NCI-H510A treated with DMSO at 0.1 percent for 48 hours (cell line): ENCODE results near the gene COX20.
"Not testable (repeated sequence)": the region's sequence is repeated elsewhere in the genome, so short reads cannot be mapped to it uniquely, and the experiment has no call there.

Experiments used
- DNase-seq: peaks from one replicate; lab custom pipeline; 2025; lab: John Stamatoyannopoulos, UW

COX20 gene

DNA sequence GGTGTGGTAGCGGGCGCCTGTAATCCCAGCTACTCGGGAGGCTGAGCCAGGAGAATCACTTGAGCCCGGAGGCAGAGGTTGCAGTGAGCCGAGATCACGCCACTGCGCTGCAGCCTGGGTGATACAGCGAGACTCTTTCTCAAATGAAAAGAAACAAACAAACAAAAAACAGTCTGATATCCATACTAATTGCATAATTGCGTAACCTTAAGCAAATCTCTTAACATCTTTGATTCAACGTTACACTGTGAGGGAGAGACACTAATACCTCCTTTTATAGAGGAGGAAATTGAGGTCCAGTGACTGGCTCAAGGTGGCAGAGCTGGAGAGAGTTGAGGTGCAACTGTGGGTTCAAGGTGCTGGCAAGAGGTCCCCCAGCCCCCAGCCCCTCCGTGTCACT, 12.6 kb upstream of the COX20 start:
- no peak for DNase-seq

DNA sequence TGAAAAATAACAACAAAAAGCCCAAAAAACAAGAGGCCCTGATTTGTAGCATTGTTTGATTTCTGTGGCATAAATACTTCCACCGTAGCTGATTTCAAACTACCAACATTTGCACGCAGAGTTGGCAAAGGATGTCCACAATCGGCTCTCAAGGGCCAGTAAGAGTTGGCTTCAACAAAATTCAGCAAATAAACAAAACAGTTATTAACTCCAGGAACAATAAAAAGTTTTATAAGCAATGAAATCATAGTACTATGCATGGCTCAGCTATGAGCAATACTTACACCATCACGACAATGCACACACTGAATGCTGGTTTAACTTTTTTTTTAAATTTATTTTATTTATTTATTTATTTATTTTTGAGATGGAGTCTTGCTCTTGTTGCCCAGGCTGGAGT, 8.7 kb upstream of the COX20 start:
- DNase-seq, result no peak

DNA sequence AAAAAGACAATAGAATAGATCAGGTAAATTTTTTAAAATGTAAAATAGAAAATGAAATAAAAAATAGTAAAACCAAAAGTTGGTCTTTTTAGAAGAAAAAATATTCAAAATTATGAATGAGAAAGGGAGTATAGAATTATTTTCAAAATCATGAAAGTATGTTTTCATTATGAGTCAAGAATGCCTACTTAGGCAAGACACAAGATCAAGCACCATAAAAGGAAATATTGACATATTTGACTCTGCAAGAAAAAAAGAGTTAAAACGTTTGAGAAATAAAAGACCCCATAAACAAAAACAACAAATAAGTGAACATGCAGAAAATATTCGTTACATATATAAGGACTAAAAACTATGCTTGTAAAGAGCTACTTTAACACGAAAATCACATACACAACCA, 4.8 kb upstream of the COX20 start:
- no peak for DNase-seq

GRCh38 chr1:244833260-244833659, 2.2 kb upstream of the COX20 start:
- DNase-seq, result not testable (repeated sequence)

DNA sequence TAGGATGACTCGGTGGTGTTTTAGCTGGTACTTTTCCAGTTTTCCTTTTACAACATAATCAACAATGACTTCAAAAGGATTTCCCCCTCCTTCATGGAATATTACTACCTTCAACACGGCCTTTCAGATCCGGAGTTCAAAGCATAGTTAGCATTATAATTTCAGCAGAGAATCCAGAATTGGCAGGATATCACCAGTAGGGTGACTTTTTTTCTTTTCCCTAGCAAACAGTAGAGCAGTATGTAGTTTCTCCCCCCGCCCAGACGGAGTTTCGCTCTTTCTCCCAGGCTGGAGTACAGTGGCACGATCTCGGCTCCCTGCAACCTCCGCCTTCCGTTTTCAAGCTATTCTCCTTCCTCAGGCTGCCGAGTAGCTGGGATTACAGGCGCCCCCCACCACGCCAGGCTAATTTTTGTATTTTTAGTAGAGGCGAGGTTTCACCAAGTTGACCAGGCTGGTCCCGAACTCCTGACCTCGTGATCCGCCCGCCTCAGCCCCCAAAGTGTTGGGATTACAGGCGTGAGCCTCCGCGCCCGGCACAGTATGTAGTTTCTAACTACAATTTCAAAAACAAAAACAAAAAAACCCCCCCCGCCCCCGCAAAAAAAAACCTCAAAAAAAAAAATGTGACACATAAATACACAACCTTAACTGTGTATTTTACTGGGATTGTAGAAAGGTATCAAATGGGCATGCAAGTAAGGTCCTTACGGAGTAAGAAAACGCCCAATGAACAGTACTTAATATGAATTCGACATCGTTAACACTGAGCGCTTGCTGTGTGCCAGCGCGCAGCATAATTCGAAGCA, 1.5 kb upstream of the COX20 start:
- DNase-seq, result peak; percentile 50

- DNase-seq, result peak; percentile 69
Observed at GRCh38 chr1:244834543-244835275, 749 bp upstream of the COX20 start.

- no peak for DNase-seq
Observed at GRCh38 chr1:244836135-244836521, 670 bp downstream of the COX20 start.

DNA sequence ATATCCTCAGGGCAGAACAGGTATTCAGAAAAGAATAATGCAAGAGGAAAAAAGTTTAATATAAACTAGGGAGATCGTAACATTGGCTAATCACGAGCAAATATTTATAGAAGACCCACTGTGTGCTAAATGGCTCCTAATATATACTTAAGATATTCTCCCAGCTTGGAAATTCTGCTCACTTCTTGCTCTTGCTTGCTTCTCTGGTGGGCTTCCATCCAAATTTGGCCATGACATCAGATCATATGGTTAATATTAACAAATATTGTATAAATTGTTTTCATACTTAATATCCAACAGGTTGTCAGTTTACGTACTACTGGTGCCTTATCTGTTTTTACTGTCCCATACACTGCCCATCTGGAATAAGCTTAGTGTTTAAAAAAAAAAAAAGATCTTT, 1.1 kb downstream of the COX20 start:
- DNase-seq, result no peak

DNA sequence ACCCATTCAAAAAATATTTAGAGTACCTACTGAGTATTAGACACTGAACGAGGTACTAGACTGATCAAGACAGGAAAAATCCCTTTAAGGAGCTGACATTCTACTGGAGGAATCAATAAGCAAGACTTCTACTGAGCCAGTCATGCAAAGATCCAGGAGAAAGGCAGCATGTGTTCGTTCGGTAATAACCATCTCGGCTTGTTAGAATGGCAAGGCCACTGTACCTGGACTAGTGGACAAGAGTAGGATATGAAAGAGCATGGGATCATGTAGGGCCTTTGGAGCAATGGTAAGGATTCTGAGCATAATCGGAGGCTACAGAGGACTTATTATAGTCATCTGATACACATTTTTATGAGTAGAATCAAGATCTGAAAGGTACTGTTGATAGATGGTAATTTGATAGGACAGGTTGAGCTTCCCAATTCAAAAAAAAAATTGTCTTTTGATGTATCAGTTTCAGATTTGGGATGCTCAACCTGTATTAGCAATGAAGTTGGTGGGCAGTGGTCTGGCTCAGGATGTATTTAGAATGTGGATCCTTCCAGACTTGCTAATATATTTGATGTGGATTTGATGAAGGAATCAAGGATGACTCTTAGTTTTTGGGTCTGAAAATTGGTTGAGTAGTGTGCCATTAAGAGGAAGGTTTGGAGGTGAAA, 2.3 kb downstream of the COX20 start:
- DNase-seq, result no peak

- no peak for DNase-seq
Observed at GRCh38 chr1:244839656-244840055, 4.2 kb downstream of the COX20 start.

DNA sequence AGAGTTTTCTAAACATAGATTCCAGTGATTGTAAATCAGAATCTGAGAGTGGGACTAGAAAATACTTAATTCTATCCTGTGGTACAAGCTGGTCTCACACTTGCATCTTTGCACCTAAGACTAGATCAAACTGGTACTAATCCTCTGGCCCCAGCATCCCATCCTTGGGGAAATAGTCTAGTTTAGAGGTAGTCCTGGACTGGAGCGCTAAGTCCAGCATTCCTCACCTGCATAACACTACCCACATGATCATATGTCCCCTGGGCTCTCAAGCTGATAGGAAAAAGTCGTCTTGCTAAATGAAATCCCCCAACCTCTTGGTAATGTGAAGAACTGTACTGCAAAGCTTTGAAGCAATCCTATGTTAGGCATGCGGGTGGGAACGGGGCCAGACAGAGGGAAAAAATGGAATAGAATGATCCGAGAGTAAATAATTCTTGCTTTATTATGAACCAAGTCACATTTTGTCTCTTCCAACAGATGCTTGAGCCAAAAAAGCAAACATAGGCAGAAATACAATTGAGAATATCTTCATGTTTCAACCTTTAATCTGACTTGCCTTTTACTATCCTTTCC, 4.8 kb downstream of the COX20 start:
- DNase-seq, result no peak

DNA sequence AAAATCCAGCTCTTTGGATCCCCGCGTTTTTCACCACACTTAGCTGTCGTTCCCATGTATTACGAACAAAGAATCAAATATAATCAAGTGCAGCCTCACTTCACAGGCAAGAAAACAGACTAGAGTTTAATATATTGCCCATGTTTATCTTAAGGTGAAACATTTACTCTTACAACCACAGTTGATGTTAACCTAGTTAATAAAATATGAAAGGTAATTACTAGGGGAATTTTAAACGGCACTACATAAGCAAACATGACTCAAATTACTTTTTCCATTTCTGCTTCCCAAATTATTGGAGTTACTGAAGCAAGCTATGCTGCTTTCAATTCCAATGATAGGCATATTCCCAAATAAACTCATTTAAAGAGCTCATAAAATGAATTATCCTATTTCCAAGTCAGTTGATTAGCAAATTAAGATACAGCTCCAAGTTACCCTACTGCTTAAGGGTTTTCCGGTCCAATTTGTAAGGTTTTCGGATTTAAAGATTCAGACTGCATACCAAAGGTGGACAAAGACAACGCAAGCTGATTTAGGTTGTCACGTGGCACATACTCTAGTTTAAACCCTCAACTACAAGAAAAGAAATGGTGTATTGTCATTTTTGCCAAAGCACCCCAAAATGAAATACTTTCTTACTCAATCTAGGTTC, 5.9 kb downstream of the COX20 start:
- DNase-seq, result no peak

GRCh38 chr1:244843148-244843978, 7.9 kb downstream of the COX20 start:
- DNase-seq, result no peak

DNA sequence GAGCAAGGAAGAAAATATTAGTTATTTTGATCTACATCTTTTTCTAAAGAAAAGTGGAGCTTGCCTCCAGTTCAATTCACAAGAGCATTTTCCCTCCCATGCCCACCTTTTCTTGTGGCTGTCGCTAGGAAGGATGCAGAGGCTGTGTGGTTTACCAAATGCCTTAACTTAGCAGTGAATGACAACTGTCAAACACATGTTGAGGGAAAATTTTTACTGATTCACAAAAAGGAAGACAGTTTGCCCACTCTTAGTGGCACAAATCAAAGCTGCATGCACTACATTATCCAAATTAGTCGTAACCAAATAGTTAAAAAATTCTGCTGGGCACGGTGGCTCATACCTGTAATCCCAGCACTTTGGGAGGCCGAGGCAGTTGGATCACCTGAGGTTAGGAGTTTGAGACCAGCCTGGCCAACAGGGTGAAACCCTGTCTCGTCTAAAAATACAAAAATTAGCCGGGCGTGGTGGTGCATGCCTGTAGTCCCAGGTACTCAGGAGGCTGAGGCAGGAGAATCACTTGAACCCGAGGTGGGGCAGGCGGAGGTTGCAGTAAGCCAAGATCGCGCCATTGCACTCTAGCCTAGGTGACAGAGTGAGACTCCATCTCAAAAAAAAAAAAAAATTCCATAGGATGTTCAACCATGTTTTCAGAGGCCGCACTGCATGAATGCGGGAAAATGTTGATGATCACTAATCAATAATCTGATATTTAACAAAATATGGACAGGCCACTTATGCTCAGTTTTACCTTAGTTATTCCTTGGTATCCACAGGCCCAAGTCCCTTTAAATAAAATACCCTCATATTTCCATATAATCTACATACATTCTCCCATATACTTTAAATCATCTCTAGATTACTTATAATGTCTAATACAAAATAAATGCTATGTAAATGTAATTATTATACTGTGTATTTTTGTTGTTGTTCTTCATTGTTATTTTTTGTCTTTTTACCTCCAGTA, 9.0 kb downstream of the COX20 start:
- DNase-seq, result no peak

DNA sequence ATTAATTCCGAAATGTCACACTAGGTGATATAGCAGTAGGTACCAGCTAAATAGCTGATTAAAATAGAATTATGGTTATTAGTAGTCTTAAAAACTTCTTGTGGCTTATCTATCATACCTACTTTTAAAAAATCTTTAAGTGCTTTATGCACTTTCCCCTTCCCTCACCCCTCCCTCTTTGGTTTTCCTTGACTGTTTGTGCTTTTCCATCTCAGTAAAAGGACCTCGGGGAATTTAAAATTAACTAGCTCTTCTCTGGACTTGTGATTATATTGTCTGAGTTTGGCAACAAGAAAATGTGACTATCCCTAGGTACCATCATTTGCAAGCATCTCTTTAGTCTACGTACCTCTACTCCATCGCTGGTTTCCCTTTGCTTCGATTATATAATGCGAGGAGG, 11.2 kb downstream of the COX20 start:
- no peak for DNase-seq

- DNase-seq, result no peak
Observed at GRCh38 chr1:244849189-244849866, 13.9 kb downstream of the COX20 start.

GRCh38 chr1:244850099-244850852, 14.8 kb downstream of the COX20 start:
- DNase-seq, result no peak

DNA sequence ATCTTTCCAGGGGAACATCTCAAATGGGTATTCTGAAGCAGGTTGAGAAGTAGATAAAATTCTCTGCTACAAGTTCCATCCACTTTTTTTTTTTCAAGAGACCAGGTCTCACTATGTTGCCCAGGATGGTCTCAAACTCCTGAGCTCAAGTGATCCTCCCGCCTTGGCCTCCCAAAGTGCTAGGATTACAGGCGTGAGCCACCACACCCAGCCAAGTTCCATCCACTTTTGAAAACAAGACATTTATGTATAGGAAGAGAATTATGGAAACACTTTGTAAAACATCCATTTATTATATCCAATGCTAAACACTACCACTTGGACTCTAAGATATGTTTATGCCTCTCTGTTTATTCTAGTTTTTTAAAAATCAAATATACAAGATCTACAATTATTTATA, 15.4 kb downstream of the COX20 start:
- DNase-seq, result no peak
